B cell (primary cell): ENCODE data around the gene SMIM14.

Source experiments
- CTCF ChIP-seq: fragments of 200-600 bp; IDR thresholded peaks from one replicate; pipeline ENCODE4 v1.8.0; 2022; ENCODE audit warnings: antibody characterized with exemption, mild to moderate bottlenecking
- EZH2 ChIP-seq: IDR thresholded peaks from 2 replicates; pipeline ENCODE4 v1.6.1; 2012; ENCODE audit warnings: borderline replicate concordance, low read depth, mild to moderate bottlenecking, moderate library complexity, low read length; ENCODE audit not compliant: insufficient read depth, poor library complexity, severe bottlenecking

GRCh38 chr4:39527296-39528060 is 111.2 kb downstream of the SMIM14 start, which contains the start of gene UGDH:
- TF ChIP-seq CTCF = no peak
- TF ChIP-seq EZH2 = no peak
